Measurements from ENCODE around the gene LRRIQ1.
"Not testable (repeated sequence)": the region's sequence is repeated elsewhere in the genome, so short reads cannot be mapped to it uniquely, and the experiment has no call there.

The LRRIQ1 gene

DNA sequence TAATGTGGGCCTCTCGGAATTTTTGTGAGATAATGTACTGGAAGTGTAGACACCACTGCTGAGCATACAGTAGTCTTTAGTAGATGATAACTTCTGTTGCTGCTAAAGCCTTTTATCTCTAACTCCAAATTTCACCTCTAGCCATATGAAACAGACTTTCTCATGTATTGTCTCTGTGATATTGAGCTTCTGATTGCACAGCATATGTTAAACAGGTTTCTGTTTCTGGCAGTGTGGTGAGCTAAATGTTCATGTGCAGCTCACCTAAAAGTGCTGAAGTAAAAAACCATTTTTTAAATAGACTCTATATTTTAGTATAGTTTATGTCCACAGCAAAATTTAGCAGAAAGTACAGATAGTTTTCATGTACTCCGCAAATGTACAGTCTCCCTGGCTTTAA is 154.6 kb downstream of the LRRIQ1 start:
- no peak for DNase-seq

DNA sequence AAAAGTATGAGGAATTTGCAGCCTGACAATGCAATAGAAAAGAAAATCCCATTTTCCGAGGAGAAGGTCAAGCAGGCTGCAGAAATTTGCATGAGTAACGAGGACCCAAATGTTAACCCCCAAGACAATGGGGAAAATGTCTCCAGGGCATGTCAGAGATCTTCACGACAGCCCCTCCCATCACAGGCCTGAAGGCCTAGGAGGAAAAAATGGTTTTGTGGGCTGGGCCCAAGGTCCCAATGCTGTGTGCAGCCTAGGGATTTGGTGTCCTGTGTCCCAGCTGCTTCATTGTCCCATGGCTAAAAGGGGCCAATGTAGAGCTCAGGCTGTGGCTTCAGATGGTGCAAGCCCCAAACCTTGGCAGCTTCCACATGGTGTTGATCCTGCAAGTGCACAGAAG is 167.7 kb downstream of the LRRIQ1 start:
- not testable (repeated sequence) for DNase-seq

DNA sequence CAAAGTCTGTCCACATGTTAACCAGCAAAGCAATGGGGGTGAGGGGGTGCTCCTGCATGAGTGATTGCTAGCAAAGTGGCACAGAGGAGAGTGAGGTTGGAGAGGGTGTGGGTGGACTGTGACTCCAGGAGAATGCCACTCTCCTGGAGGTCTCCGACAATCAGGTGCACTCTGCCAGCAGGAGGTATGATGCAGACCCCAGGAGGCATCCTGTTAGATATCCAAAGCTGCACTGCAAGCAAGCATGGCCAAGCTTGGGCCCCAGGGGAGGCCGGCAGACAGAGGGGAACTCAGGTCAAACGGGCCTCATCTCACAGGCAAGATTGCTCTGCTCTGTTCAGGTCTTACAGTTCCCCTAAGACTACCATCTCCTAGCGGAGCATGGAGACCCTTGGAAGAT is 170.4 kb downstream of the LRRIQ1 start:
- DNase-seq = no peak

DNA sequence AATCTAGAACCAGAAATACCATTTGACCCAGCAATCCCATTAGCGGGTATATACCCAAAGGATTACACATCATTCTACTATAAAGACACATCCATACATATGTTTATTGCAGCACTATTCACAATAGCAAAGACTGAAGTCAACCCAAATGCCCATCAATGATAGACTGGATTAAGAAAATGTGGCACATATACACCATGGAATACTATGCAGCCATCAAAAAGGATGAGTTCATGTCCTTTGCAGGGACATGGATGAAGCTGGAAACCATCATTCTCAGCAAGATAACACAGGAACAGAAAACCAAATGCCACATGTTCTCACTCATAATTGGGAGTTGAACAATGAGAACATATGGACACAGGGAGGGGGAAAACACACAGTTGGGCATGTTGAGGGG is 188.2 kb downstream of the LRRIQ1 start:
- DNase-seq = not testable (repeated sequence)

DNA sequence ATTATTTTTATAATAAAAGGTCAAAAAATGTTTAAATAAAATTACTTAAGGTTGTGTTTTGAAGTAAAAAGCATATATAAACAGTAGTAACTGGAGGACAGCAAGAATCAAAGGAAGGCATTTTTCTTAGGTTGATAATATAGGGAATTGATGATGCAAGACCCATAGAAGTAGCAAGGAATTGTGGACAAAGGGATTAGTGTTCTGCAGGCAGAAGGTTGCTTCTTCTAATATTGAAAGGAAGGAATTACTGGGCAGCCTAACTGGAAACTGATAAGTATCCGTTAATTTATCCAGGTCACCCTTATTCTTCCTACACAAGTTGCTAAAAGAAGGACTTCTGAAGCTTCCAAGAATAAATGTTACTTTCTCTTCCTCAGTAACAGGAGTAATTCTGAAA is 189.3 kb downstream of the LRRIQ1 start:
- no peak for DNase-seq

DNA sequence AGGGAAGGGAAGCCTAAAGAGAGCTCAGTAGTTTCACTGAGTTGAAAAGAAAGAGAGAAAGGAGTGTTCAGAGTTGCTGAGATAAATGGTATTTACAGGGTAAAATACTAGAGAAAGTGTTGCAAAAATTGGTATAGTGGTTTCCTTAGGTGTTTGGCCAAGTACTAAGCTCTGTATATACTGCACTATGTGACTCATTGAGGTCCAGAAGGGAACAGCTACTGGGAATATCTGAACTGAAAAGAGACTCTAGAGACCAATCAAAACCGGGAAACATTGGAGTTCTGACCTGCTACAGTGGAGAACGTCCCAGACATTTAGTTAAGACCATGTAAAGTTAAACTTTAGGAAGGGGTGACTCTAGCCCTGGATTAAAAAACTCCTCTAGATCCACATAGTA is 201.2 kb downstream of the LRRIQ1 start:
- DNase-seq = no peak

DNA sequence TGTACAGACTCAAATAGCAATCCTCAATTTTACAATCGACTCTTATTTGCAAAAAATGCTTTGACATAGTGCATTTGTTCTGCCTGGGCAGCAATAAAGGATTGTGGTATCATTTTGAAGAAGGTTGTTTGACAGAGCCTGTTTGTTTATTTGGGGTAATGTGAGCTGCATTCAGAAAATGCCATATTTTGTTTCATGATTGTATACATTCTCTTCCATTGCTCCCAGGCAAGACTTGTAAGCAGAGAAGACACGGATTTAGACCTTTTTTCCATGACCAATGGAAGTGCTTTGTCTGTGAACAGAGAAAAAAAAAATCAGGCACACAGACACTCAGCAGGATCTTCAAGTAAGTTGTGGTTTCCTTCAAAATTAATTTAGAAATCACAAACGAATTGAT is 208.4 kb downstream of the LRRIQ1 start:
- DNase-seq = no peak

DNA sequence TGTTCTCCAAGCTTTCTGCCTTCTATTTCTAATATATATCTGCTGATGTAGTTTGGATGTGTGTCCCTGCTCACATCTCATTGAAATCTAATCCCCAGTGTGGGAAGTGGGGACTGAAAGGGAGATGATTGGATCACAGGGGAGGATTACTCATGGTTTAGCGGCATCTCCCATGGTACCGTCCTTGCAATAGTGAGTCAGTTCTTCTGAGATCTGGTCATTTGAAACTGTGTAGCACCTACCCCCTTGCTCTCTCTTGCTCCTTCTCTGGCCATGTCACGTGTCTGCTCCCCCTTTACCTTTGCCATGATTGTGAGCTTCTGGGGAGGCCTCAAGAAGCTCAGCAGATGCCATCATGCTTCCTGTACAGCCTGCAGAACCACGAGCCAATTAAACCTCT is 217.7 kb downstream of the LRRIQ1 start:
- no peak for DNase-seq

DNA sequence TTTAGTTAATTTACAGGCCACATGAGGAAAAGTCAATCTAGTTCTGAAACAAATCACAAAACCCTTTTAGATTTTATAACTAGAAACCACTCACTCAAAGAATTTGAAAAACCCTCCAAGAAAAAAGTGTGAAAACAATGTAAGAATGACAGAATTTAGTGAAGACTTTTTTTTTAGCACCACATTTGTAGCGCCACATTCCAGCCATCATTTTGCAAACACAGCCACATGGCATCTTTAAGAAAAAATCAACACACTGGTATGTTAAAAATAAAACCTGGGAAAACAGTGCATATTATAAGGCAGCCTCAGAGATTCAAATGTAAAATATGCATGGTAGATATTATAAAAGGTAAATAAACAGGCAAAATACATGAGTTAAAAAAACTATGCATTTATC is 221.5 kb downstream of the LRRIQ1 start:
- DNase-seq = no peak

DNA sequence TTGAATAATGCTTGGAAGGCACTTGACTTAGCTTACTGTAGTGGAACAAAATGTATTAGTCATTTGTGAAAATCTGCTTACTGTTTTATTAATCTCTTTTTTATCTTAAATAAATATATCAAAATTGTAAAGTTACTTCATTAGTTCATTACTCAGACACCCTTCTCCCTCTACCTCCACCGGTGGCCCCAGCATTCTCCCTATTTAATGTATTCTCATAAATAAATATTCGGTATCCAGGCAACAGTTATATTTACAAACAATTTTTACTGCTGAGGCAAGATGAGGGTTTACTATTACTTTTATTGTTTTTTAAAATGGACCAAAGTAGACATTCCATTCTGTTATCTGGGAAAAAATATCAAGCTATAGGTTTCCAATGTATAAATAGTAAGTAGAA is 224.3 kb downstream of the LRRIQ1 start:
- no peak for DNase-seq

DNA sequence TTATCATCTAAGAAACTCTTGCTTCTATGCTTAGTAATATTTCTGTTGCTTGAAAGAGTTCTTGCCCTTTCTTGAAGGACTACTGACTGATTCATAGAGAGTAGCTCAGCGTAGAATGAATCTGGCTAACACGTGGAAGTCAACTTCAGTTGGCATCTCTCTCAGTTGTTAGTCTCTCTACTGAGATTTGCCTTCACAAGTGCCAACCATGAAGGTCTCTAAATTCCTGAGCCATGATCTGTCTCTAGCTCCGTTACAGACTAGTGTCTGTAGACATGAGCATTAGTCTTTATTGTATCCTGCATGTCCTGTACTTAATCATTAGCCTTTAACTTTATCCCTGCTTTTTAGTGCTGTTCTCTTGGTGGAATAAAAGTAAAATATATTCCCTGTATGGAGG is 224.7 kb downstream of the LRRIQ1 start:
- no peak for DNase-seq

DNA sequence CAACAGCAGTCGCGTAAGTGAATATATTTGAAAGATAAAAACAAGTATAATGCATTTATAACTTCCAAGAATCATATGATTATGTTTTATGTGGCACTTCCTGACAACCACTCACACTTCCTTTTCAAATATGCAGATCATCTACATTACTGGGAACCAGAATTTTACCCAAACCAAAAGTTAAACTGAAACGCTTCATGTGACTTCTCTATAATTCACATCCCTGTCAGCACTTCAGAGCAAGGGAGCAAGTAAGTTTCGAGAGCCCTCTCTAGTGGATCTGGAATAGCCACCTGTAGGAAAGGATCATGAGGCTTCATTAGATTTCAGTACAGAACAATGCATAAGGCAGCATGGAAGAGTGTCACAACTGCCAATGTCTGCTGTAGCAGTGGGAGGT is 230.2 kb downstream of the LRRIQ1 start:
- DNase-seq = no peak

DNA sequence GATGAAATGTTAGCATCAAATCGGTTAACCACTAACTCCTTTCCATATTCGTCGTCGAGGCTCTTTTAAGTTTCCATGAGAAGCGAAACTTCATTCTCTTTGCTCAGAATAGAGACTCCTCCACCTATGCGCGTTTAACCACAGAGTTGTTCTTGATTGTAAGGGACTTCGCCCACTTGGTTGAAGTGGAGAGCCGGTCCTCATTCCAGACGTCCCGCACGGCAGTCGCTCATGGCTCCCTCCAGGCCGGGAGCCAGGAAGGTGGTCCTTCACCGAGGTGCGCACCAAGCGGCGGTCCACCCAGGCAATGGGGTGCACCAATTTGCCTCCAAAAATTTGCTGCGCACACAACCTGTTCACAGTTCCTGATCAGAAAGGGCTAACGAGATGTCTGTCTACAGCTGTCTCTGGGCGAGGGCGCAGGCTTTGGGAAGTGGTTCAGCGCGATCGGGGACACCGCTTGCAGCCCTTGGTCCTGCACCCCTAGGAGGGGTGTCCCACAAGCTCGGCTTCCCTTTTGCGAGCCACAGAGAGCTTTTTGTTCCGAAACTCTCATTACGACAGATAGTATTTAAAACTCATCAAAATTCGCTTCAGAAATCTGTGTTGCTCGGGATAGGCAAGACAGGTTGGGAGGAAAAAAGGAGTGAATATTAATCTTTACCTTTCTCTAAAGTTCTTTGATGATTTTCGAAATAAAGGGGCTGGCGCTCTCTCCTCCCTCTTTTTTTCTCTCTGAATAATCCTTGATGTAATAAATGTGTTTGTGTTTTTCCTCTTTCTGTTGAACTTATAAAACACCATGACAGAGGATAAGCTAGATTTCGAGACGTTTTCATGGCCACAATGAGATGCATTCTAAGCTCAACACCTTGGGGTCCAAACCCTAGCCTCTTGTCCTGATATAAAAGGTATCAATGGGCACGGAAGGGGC is 237.5 kb downstream of the LRRIQ1 start:
- DNase-seq = no peak

DNA sequence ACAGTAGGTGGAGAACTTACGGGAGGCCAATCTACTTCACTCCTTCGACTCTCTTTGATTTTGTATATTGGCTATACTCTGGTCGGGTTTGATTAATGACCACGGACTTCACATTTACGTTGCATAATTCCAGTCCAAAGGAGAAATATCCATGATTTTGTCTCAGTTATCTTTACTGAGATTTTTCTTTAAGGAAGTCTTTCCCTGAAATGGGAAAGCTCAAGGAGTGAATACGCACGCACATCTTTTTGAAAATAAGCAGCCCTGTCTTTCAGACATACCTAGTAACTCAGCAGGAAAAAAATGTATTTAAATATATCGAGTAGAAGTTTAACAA is 238.1 kb downstream of the LRRIQ1 start:
- DNase-seq = no peak

DNA sequence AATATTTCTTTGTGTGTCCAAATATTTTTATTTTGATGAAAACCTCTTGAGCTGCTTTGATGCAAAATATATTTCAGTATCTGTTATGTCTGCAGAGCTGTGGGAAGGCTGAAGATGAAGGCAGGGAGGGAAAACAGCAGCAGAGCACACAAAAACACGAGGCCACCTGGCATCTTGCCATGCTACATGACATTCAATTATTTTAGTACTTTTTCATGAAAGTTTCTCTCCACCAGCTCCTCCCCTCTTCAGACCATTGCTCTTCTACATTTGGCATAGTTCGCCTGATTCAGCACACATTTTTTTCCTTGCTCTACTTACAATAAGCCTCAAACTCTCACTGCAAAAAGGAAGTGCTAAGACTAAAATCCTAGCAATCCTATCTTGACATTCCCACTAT is 239.2 kb downstream of the LRRIQ1 start:
- DNase-seq = no peak

DNA sequence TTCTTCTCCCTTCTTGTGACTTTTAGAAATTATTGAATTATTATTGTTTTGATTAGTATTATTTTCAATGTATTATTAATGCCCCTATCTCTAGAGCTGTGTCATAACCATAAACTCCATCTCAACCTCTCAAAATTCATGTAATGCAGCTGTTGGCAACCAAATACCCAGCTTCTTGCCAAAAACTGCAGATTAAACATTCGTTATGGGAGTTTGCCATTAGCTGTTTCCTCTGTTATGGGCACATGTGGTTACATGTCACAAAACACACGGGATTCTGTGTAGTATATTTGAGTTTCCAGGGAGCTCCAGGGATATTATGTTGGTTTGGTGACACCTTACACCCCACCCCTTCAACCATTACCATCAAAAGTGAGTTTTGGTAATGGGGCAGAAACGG is 241.0 kb downstream of the LRRIQ1 start:
- DNase-seq = no peak

DNA sequence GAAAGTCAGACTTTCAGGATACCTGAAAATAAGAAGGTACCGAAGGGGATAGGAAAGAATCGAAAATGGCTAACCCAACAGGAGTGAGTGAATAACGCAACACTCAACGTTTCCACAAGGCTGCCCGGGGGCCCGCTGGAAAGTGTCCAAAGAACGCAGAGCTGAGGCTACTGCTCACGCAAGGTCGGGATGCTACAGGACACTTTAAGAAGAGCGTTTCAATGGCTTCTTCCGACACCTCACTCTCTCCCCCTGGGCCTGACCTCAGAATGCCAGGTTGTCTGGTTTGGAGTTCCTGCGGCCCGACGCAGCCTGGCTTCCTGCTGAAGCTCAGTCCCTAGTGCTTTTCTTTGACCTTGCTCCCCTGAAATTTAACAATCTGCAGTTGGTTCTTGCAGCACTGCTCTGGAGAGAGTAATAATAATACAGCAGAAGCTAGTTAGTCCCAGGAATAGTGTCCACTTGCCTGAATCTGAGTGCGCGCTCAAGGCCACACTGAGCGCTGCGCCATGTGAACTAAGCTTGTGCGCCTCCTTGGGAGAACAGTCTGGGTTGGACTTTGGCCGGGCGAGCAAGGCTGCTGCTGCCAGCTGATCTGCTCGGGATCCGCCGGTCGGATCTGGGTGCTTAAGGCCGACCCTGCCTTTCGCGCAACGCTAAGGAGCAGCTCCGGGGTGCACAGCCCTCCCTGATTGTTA is 241.9 kb downstream of the LRRIQ1 start:
- DNase-seq = no peak

DNA sequence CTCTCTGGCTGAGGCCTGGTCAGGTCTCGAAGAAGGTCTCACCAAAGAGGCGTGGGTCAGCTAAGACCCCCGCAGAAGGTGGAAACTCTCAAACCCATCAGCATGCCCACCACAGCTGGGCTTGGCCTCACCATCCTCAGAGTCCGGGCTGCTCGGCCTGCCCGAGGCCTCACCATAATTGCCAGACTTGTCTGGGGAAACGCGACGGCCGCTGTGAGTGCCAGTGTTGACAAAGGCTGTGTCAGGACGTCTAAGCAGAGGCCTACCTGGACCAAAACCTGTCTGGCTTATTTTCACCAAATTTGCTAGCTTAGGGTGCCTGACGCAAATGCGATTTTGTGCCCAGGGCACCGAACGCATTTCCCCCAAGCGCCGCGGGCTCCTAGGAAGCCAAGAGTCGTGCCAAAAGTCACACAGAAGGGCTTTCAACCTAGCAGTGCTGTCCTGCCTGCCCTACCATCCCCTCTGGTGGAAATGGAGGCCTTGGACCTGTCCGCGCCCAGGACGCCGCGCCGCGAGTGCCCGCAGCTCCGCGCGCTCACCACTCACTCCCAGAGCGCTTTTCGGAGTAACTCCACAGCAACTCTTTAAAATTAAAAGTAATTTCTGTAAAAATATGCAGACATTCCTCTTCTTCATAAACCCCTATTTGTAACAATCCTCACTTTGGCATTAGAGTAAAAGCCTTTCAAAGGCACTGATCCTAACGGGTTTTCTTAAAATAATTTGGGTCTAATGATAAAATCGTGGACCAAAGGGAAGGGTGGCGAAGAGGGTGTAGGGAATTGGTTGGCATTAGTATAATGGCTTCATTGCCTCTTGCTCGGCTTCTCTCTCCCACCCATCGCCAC is 242.7 kb downstream of the LRRIQ1 start:
- DNase-seq = no peak

DNA sequence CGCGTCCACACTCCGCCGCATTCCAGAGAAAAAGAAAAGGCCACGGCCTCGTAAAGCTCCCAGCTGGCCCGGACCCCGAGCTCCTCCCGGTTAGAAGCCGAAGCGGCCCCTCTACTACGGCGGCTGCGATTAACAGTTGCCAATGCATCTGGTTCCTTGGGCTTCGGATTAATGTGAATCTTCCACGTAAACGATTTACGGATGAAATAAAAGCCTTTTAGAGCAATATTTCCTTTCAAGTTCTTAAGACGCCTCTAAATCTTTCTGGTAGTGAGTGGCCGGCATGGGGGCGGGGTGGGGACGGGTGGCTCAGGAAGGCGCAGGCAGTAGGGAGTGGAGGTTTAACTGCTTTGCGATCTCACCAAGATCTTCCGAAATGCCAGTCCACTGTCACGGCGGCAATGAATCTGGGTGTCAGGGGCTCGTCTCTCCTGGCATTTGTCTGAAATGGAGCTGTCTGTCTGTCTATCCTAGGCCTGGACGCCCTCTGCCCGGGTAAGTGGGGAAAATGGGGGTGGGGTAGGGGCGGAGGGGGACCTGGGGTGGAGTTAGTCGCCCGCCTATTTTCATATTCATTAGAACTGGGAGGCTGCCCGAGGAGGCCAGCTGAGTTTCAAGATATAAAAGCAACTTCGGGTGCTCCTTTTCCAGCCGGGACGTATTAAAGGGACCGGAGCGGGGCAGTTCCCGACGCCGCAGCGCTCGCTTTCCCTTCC is 243.5 kb downstream of the LRRIQ1 start:
- no peak for DNase-seq

DNA sequence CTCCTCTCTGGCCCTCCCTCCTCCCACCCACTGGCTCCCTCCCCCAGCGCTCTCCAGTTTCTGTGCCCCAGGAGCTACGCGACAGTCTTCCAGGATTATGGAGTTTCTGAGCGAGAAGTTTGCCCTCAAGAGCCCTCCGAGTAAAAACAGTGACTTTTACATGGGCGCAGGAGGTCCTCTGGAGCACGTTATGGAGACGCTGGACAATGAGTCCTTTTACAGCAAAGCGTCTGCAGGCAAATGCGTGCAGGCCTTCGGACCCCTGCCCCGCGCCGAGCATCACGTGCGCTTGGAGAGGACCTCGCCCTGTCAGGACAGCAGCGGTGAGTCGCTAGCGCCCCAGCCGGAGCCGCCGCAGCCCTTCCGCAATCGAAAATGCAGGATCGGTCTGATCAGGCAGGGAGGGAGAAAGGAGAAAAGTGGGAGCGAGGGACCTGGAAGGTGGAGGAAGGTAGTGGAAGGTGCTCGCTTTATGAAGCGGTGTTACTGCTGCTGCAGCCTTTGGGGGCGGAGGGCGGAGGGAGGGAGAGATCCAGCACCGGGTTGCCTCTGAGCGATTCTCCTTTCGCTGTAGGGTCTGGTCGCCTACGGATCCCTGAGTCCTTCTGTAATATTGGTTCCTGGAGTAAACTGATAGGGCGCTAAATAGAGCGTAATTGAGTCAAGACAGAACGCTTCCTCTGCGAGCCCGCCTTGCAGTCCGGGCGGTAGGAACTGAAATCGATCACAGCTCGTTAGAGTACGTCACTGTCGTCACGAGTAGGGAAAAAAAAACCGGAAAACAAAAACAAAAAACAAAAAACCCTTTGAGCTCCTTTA is 244.2 kb downstream of the LRRIQ1 start, which contains the start of gene ALX1:
ALX1 (plus strand) TSS at position 56 of the 819 bp plus-strand sequence; CDS start at position 98, 42 bp downstream.
- DNase-seq = no peak

DNA sequence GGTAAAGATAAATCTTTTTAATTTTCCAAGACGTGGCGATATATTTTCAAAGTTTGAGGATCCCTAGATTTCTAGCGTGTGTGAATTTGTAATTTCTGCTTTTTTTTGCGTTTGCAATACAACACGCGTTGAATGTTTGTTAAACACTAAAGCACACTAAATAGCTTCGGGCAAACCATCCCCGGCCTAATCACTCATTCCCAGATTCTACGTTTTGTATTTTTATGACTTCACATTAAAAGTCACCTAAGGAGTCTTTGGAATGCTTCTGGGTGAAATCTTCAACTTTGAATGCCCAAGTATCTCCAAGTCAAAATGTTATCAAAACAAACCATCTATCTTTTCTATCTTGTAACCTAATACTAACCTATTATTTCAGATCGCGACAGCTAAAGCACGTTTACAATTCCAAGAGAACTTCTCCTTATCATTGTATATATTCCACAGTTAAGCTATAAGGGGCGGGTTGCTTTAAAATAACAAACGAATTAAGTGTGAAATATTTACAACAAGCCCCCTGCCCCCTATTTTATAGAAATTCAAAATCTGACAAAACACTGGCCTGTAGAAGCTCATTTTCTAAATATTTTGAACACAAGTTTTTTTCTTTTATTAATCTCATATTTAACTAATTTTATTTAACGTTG is 245.0 kb downstream of the LRRIQ1 start:
- no peak for DNase-seq
